ENCODE measurements around the gene GLRX. TPM values are rescaled to one million over a fixed set of nuclear protein-coding genes. Genes with fewer than 3 reads are reported as not detected.
A peak's percentile ranks its signal among the peaks of the same experiment; 100 is the strongest.
"Not testable (repeated sequence)": the region's sequence is repeated elsewhere in the genome, so short reads cannot be mapped to it uniquely, and the experiment has no call there.

Gene GLRX
- total RNA-seq = 10 to 100 TPM; 82.4 to 91.9 TPM
- long read RNA-seq, transcript GLRX-201 (3 exons, 1,211 nt) = major isoform, 65 of 70 reads
- long read RNA-seq, partial matches to known transcripts = 0 of 70 reads
- long read RNA-seq, other reads (novel, unspliced or antisense) = 3 of 70 reads

- DNase-seq (peak; percentile 86 to 88), ATAC-seq (peak; percentile 65)
- intact Hi-C loops (cut with DNase I, micrococcal nuclease) = no loop called here
Observed at GRCh38 chr5:95822542-95823181, at the start of gene GLRX. TSS of gene GLRX (minus strand) at chr5:95822726. CDS start at chr5:95822662, 64 bp downstream.

GRCh38 chr5:95871146-95871806 is 48.8 kb upstream of the GLRX start:
- ATAC-seq (no peak), DNase-seq (no peak)
- intact Hi-C loops (cut with DNase I, micrococcal nuclease) = no loop called here

- intact Hi-C loops (cut with DNase I, micrococcal nuclease) = no loop called here
- ATAC-seq (no peak), DNase-seq (no peak)
Observed at GRCh38 chr5:95870105-95870672, 47.7 kb upstream of the GLRX start.

GRCh38 chr5:95869173-95869855 is 46.8 kb upstream of the GLRX start:
- ATAC-seq; DNase-seq; intact Hi-C loops (cut with DNase I, micrococcal nuclease): not testable (repeated sequence)

GRCh38 chr5:95868136-95868535 is 45.6 kb upstream of the GLRX start:
- ATAC-seq = no peak
- intact Hi-C loops (cut with DNase I, micrococcal nuclease) = no loop called here
- DNase-seq = no peak

GRCh38 chr5:95866435-95867040 is 44.0 kb upstream of the GLRX start:
- intact Hi-C loops (cut with DNase I, micrococcal nuclease) = no loop called here
- DNase-seq (no peak), ATAC-seq (no peak)

- ATAC-seq (peak; percentile 96), DNase-seq (peak; percentile 38 to 55)
- intact Hi-C loops (cut with DNase I, micrococcal nuclease) = loop anchor here in 1 of 2 donors (5.0 kb wide), 1 partner anchor 92 kb away; no protein-coding TSS in a partner anchor
Observed at GRCh38 chr5:95864944-95865504, 42.5 kb upstream of the GLRX start.

- no peak for DNase-seq
- intact Hi-C loops (cut with DNase I, micrococcal nuclease) = loop anchor here in 1 of 2 donors (5.0 kb wide), 1 partner anchor 93 kb away; no protein-coding TSS in a partner anchor
- ATAC-seq = no peak
Observed at GRCh38 chr5:95864456-95864855, 41.9 kb upstream of the GLRX start.

- DNase-seq (no peak), ATAC-seq (no peak)
- intact Hi-C loops (cut with DNase I, micrococcal nuclease) = loop anchor here in 1 of 2 donors (5.0 kb wide), 1 partner anchor 94 kb away; no protein-coding TSS in a partner anchor
Observed at GRCh38 chr5:95863383-95863757, 40.8 kb upstream of the GLRX start.

GRCh38 chr5:95862671-95863382 is 40.3 kb upstream of the GLRX start:
- DNase-seq = no peak
- no peak for ATAC-seq
- intact Hi-C loops (cut with DNase I, micrococcal nuclease) = loop anchor here in 1 of 2 donors (5.0 kb wide), 1 partner anchor 94 kb away; no protein-coding TSS in a partner anchor

GRCh38 chr5:95861864-95862561 is 39.5 kb upstream of the GLRX start:
- intact Hi-C loops (cut with DNase I, micrococcal nuclease) = loop anchor here in 1 of 2 donors (5.0 kb wide), 1 partner anchor 95 kb away; no protein-coding TSS in a partner anchor
- ATAC-seq = no peak
- no peak for DNase-seq

- DNase-seq = peak in 1 of 2 donors; percentile 65
- no peak for ATAC-seq
- intact Hi-C loops (cut with DNase I, micrococcal nuclease) = loop anchor here in 1 of 2 donors (5.0 kb wide), 1 partner anchor 96 kb away; no protein-coding TSS in a partner anchor
Observed at GRCh38 chr5:95861221-95861863, 38.8 kb upstream of the GLRX start.

- ATAC-seq = no peak
- DNase-seq = no peak
- intact Hi-C loops (cut with DNase I, micrococcal nuclease) = loop anchor here (2.0 to 10.0 kb wide), 4 partner anchors 98 to 745 kb away; no protein-coding TSS in a partner anchor
Observed at GRCh38 chr5:95859661-95860060, 37.1 kb upstream of the GLRX start.

GRCh38 chr5:95858661-95859595 is 36.4 kb upstream of the GLRX start:
- peak; percentile 82 to 84 for DNase-seq
- intact Hi-C loops (cut with DNase I, micrococcal nuclease) = loop anchor here (2.0 to 10.0 kb wide), 3 partner anchors 478 to 746 kb away; no protein-coding TSS in a partner anchor
- peak; percentile 91 for ATAC-seq

- no peak for DNase-seq
- intact Hi-C loops (cut with DNase I, micrococcal nuclease) = loop anchor here (2.0 to 10.0 kb wide), 3 partner anchors 479 to 747 kb away; no protein-coding TSS in a partner anchor
- no peak for ATAC-seq
Observed at GRCh38 chr5:95858023-95858461, 35.5 kb upstream of the GLRX start.
